ENCODE results near the gene COL12A1. TPM values are rescaled to one million over a fixed set of nuclear protein-coding genes. Genes with fewer than 3 reads are reported as not detected.

The COL12A1 gene
- total RNA-seq, 1 experiment from 2014 or later, result 29.3 TPM

DNA sequence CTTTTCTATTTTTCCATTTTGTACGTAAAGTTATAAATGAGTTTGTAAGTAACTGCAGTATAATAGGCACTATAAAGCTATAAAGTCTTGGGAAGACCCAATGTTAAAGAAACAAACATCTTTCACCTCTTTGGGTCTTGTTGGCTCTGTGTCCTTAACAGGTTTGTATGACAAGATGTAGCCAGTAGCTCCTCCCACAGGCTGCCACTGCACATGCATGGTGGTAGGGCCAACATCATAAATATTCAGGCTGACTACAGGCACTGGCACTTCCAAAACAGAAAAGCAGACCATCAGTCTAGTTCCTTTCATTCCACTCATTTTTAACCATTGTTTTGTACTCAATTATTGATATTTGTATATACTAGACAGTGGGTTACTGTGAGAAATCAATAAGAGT lies 59.9 kb downstream of the COL12A1 start:
- CTCF ChIA-PET, result no interaction called here
- Mint-ChIP-seq H3K27me3 (ENCODE audit: unreplicated experiment) (no peaks in the 10 kb centered on the region), H3K4me3 (ENCODE audit: low read depth, unreplicated experiment) (no peak overlapping the region), H3K27ac (ENCODE audit: unreplicated experiment) (no peak overlapping the region), H3K4me1 (ENCODE audit: low read depth, unreplicated experiment) (no peaks in the 10 kb centered on the region), H3K36me3 (ENCODE audit: insufficient read depth, unreplicated experiment) (no peaks in the 10 kb centered on the region), H3K9me3 (ENCODE audit: low read depth, unreplicated experiment) (no peaks in the 10 kb centered on the region)
- intact Hi-C loops (cut with micrococcal nuclease; ENCODE audit: unreplicated experiment), result no loop called here
- DNase-seq, result no peak
- no TSS peak for BruUV-seq (replicated peaks)
- TF ChIP-seq, protein P1, sequence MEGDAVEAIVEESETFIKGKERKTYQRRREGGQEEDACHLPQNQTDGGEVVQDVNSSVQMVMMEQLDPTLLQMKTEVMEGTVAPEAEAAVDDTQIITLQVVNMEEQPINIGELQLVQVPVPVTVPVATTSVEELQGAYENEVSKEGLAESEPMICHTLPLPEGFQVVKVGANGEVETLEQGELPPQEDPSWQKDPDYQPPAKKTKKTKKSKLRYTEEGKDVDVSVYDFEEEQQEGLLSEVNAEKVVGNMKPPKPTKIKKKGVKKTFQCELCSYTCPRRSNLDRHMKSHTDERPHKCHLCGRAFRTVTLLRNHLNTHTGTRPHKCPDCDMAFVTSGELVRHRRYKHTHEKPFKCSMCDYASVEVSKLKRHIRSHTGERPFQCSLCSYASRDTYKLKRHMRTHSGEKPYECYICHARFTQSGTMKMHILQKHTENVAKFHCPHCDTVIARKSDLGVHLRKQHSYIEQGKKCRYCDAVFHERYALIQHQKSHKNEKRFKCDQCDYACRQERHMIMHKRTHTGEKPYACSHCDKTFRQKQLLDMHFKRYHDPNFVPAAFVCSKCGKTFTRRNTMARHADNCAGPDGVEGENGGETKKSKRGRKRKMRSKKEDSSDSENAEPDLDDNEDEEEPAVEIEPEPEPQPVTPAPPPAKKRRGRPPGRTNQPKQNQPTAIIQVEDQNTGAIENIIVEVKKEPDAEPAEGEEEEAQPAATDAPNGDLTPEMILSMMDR (IDR thresholded peaks at IDR 0.05; ENCODE audit: unreplicated experiment), result no peak

DNA sequence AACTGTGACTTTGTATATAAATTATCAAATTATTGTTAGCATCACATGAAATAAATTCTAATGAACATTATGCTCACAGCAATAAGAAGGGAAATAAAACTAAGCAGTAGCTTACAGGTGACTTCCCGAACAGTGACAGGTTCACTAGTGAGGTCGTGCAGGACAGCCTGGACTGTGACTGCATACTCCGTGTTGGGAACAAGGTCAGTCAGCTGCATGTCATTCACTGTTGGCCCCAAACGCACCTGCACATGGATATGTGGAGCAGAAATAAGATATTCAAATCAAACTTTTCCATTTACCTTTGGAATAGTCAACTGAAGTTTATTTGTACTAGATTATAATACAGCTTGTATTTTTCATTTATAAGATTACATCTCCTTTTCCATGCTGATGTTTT lies 60.6 kb downstream of the COL12A1 start:
- CTCF ChIA-PET, result no interaction called here
- Mint-ChIP-seq H3K4me3 (ENCODE audit: low read depth, unreplicated experiment) (no peak overlapping the region), H3K36me3 (ENCODE audit: insufficient read depth, unreplicated experiment) (no peaks in the 10 kb centered on the region), H3K4me1 (ENCODE audit: low read depth, unreplicated experiment) (no peaks in the 10 kb centered on the region), H3K9me3 (ENCODE audit: low read depth, unreplicated experiment) (no peaks in the 10 kb centered on the region), H3K27me3 (ENCODE audit: unreplicated experiment) (no peaks in the 10 kb centered on the region), H3K27ac (ENCODE audit: unreplicated experiment) (no peak overlapping the region)
- BruUV-seq (replicated peaks), result no TSS peak
- no peak for DNase-seq
- TF ChIP-seq, protein P1 (IDR thresholded peaks at IDR 0.05; ENCODE audit: unreplicated experiment), result no peak
- intact Hi-C loops (cut with micrococcal nuclease; ENCODE audit: unreplicated experiment), result no loop called here

DNA sequence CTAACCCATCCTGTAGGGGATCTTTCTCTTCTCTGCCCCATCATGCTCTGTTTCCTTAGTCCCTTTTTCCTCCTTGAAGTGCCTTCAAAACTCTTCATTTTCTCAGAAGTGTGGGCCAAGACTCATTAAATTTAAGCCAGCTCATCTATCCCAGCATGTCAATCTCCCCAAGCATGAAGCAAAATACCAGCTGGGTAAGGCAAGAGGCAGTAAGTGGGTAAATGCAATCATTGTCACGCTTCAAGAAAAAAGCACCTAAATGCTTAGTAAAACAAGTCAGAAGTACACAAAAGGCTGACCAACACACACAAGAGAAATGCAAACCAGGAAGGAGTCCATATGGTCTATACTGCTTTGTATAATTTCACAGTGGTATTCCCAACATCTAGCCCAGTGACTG lies 61.5 kb downstream of the COL12A1 start:
- Mint-ChIP-seq H3K4me3 (ENCODE audit: low read depth, unreplicated experiment) (no peak overlapping the region), H3K27me3 (ENCODE audit: unreplicated experiment) (no peaks in the 10 kb centered on the region)
- CTCF ChIA-PET, result no interaction called here

DNA sequence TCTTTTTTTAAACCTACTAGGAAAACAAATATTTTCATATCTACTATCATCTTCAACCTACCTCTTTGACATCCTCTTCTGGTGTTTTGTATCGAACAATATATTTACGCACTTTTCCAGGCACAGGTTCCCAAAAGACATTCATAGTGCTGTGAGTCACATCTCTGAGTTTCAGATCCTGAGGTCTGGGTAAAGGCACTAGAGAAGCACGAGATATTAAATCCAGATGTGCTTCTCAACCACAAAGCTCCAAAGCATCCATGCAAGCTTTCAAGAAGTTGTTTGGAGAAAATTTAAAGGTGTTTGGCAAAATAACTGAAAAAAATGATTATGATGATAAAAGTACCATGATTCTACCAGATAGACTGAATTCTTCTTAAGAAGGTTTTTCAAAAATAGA lies 62.7 kb downstream of the COL12A1 start:
- intact Hi-C loops (cut with micrococcal nuclease; ENCODE audit: unreplicated experiment), result no loop called here
- CTCF ChIA-PET, result no interaction called here
- TF ChIP-seq, protein P1 (IDR thresholded peaks at IDR 0.05; ENCODE audit: unreplicated experiment), result no peak
- no peak for DNase-seq
- no peak overlapping the region for H3K27ac Mint-ChIP-seq (ENCODE audit: unreplicated experiment)
- no peaks in the 10 kb centered on the region for H3K4me1 Mint-ChIP-seq (ENCODE audit: low read depth, unreplicated experiment)
- no peaks in the 10 kb centered on the region for H3K27me3 Mint-ChIP-seq (ENCODE audit: unreplicated experiment)
- H3K36me3 Mint-ChIP-seq (ENCODE audit: insufficient read depth, unreplicated experiment), result no peaks in the 10 kb centered on the region
- no peak overlapping the region for H3K4me3 Mint-ChIP-seq (ENCODE audit: low read depth, unreplicated experiment)
- H3K9me3 Mint-ChIP-seq (ENCODE audit: low read depth, unreplicated experiment), result no peaks in the 10 kb centered on the region
- BruUV-seq (replicated peaks), result no TSS peak

More for the DNA sequence above, 61.5 kb downstream of the COL12A1 start:
- no TSS peak for BruUV-seq (replicated peaks)
- no peak for DNase-seq
- intact Hi-C loops (cut with micrococcal nuclease; ENCODE audit: unreplicated experiment), result no loop called here
- no peaks in the 10 kb centered on the region for H3K4me1 Mint-ChIP-seq (ENCODE audit: low read depth, unreplicated experiment)
- TF ChIP-seq, protein P1 (IDR thresholded peaks at IDR 0.05; ENCODE audit: unreplicated experiment), result no peak
- H3K27ac Mint-ChIP-seq (ENCODE audit: unreplicated experiment), result no peak overlapping the region
- no peaks in the 10 kb centered on the region for H3K9me3 Mint-ChIP-seq (ENCODE audit: low read depth, unreplicated experiment)
- H3K36me3 Mint-ChIP-seq (ENCODE audit: insufficient read depth, unreplicated experiment), result no peaks in the 10 kb centered on the region

DNA sequence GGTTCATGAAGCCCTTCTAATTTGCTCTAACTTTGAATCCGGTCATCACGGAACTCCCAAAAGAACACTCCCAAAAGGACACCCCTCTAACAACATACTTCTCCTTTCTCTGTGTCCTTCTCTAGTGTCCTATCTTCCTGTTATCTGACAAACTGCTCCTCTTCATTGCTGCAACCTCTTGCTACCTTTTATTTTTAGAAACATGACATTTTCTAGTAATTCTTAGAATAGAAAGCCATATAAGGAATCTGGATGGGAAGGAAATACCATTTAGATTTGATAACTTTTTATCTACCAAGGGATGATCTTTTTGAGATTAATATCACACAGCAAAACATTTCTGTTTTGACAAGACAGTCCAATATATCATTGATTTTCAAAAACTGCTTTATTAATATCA lies 63.1 kb downstream of the COL12A1 start:
- Mint-ChIP-seq H3K27ac (ENCODE audit: unreplicated experiment) (no peak overlapping the region), H3K36me3 (ENCODE audit: insufficient read depth, unreplicated experiment) (no peaks in the 10 kb centered on the region), H3K4me3 (ENCODE audit: low read depth, unreplicated experiment) (no peak overlapping the region), H3K4me1 (ENCODE audit: low read depth, unreplicated experiment) (no peaks in the 10 kb centered on the region), H3K27me3 (ENCODE audit: unreplicated experiment) (no peaks in the 10 kb centered on the region), H3K9me3 (ENCODE audit: low read depth, unreplicated experiment) (no peaks in the 10 kb centered on the region)
- no TSS peak for BruUV-seq (replicated peaks)
- DNase-seq, result no peak
- intact Hi-C loops (cut with micrococcal nuclease; ENCODE audit: unreplicated experiment), result no loop called here
- TF ChIP-seq, protein P1 (IDR thresholded peaks at IDR 0.05; ENCODE audit: unreplicated experiment), result no peak
- CTCF ChIA-PET, result no interaction called here

All from Calu3 (cell line).